HFF-Myc (cell line): ENCODE measurements around the gene ANGPTL8.

ENCODE experiments used
- DNase-seq: peaks from one replicate; pipeline ENCODE4 v3.0.0-alpha.2; 2011; ENCODE audit warnings: low read depth; ENCODE audit errors: extremely low read depth
- H3K4me3 ChIP-seq: replicated peaks from 2 replicates; pipeline ENCODE4 v1.5.1; 2011; ENCODE audit warnings: low read depth, mild to moderate bottlenecking, control low read depth, low read length
- CTCF ChIP-seq: IDR thresholded peaks from 2 replicates; pipeline ENCODE4 v1.5.1; 2012; ENCODE audit warnings: mild to moderate bottlenecking, low read depth, low read length, control low read depth; ENCODE audit errors: missing control alignments

Gene ANGPTL8

GRCh38 chr19:11199517-11199916 lies 39.9 kb upstream of the ANGPTL8 start:
- no peak for TF ChIP-seq CTCF
- no peak for DNase-seq
- H3K4me3 ChIP-seq, result no peak overlapping the region

GRCh38 chr19:11200015-11200574 lies 39.3 kb upstream of the ANGPTL8 start:
- TF ChIP-seq CTCF, result no peak
- no peak for DNase-seq
- no peak overlapping the region for H3K4me3 ChIP-seq

DNA sequence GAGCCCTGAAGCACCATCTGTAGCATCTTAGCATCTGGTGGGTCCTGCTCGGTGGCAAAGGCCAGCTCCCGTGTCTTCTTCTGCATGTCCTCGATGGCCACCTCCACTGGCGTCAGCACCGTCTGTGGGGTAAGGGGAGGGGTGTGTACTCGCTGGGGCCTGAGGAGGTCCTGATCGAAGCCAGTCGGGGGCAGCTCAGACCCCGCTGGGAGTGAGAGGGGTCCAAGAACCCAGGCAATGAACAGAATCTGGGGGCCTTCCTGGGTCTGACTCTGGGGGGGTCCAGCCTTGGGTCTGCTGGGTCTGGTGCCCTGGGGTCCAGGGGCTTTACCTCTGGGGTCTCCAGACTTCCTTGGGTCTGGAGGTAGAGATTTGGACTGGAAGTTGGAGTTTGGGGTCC lies 38.5 kb upstream of the ANGPTL8 start:
- TF ChIP-seq CTCF, result no peak
- H3K4me3 ChIP-seq, result no peak overlapping the region
- no peak for DNase-seq

GRCh38 chr19:11201791-11202190 lies 37.6 kb upstream of the ANGPTL8 start:
- DNase-seq, result no peak
- H3K4me3 ChIP-seq, result no peak overlapping the region
- TF ChIP-seq CTCF, result no peak

DNA sequence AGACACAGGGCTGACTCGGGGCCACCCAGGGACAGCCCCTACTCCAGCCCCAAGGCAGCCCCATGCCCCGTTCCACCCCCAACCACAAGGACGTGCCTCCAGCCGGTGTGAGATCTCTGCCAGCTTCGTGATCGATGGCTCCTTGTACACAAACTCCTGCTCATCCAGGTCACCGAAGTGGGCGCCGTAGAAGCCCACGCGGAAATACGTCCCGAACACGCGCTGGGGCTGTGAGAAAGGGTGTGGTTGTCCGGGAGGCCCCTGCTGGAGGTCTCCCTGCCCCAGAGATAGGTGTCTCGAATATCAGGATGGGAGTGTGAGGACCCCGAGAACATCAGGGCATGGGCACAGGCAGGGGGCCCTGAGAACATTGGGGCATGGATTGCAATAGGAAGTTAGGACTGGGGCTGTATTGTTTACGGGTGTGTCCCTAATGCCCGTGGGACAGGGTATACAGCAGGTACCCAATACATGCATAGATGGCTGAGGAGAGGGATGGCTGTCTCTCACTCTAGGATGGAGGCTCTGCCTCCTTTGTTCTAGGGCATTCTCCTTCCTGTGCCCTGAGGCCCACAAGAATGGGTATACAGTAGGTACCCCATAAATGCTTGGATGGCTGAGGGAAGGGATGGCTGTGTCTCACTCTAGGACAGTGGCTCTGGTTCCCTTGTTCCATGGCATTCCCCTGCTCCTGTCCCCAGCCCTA lies 36.8 kb upstream of the ANGPTL8 start:
- DNase-seq, result no peak
- H3K4me3 ChIP-seq, result no peak overlapping the region
- TF ChIP-seq CTCF, result no peak

GRCh38 chr19:11203194-11204075 lies 36.0 kb upstream of the ANGPTL8 start:
- TF ChIP-seq CTCF, result peak; percentile 78
- no peak for DNase-seq

More at GRCh38 chr19:11203194-11204075, 36.0 kb upstream of the ANGPTL8 start:
- no peak overlapping the region for H3K4me3 ChIP-seq
